ENCODE results near the gene CDK5R1. TPM values are rescaled to one million over a fixed set of nuclear protein-coding genes. Genes with fewer than 3 reads are reported as not detected.

Gene CDK5R1
- total RNA-seq, 6 experiments from 2014 or later = 0.37 to 0.90 (median 0.48) TPM

DNA sequence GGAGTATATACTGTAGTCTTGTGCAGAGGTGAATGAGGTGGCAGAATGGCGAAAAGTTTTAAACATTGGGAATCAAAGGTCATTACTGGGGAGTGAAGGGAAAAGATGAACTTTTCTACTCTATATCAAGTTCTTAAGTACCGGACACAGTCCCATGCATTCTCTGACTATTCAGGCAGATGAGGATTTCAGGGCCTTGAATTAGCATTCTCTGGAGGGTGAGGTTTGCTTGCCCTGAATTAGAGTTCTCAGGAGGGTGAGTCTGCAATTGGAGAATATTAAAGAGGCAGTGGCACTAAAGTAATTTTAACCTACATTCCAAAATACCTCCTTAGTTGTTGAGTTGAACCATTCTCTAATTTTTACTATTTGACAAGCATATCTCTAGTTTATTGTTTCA, 33.4 kb upstream of the CDK5R1 start:
- H3K9me3 ChIP-seq = no peaks in the 10 kb centered on the region
- no peak for ATAC-seq
- H3K27ac ChIP-seq = no peak overlapping the region
- WGBS (ENCODE audit: insufficient coverage, low coverage, low lambda C conversion rate, missing lambda C conversion rate) = 86% methylated on average over 2 of the region's 2 CpGs
- intact Hi-C loops (cut with DNase I) = no loop called here
- H3K4me3 ChIP-seq = no peak overlapping the region
- H3K27me3 ChIP-seq = no peaks in the 10 kb centered on the region
- no peak for TF ChIP-seq POLR2A (IDR thresholded peaks at IDR 0.05)
- TF ChIP-seq, protein P1, sequence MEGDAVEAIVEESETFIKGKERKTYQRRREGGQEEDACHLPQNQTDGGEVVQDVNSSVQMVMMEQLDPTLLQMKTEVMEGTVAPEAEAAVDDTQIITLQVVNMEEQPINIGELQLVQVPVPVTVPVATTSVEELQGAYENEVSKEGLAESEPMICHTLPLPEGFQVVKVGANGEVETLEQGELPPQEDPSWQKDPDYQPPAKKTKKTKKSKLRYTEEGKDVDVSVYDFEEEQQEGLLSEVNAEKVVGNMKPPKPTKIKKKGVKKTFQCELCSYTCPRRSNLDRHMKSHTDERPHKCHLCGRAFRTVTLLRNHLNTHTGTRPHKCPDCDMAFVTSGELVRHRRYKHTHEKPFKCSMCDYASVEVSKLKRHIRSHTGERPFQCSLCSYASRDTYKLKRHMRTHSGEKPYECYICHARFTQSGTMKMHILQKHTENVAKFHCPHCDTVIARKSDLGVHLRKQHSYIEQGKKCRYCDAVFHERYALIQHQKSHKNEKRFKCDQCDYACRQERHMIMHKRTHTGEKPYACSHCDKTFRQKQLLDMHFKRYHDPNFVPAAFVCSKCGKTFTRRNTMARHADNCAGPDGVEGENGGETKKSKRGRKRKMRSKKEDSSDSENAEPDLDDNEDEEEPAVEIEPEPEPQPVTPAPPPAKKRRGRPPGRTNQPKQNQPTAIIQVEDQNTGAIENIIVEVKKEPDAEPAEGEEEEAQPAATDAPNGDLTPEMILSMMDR (IDR thresholded peaks at IDR 0.05) = no peak
- peaks cover 0 to 92% (median 38%) of the 10 kb centered on the region in 4 donors for H3K36me3 ChIP-seq
- H3K4me1 ChIP-seq = no peaks in the 10 kb centered on the region
- DNase-seq = no peak

- peaks cover 0 to 81% (median 31%) of the 10 kb centered on the region in 4 donors for H3K36me3 ChIP-seq
Measured at GRCh38 chr17:32458371-32458770, 28.4 kb upstream of the CDK5R1 start.

GRCh38 chr17:32460054-32460453, 26.7 kb upstream of the CDK5R1 start:
- Histone ChIP-seq H3K27me3 (no peaks in the 10 kb centered on the region), H3K36me3 (peaks cover 4 to 81% (median 34%) of the 10 kb centered on the region in 4 donors), H3K4me3 (no peak overlapping the region), H3K4me1 (peaks cover 0 to 5% (median 0%) of the 10 kb centered on the region in 4 donors), H3K9me3 (no peaks in the 10 kb centered on the region), H3K27ac (no peak overlapping the region)
- WGBS (ENCODE audit: insufficient coverage, low coverage, low lambda C conversion rate, missing lambda C conversion rate) = 87% methylated on average over 2 of the region's 4 CpGs
- no peak for ATAC-seq
- no peak for DNase-seq
- intact Hi-C loops (cut with DNase I) = no loop called here
- TF ChIP-seq, protein P1 (IDR thresholded peaks at IDR 0.05) = no peak
- no peak for TF ChIP-seq POLR2A (IDR thresholded peaks at IDR 0.05)

More at GRCh38 chr17:32458371-32458770, 28.4 kb upstream of the CDK5R1 start:
- no peak for TF ChIP-seq POLR2A (IDR thresholded peaks at IDR 0.05)
- TF ChIP-seq, protein P1 (IDR thresholded peaks at IDR 0.05) = no peak
- Histone ChIP-seq H3K27ac (no peak overlapping the region), H3K4me3 (no peak overlapping the region), H3K9me3 (no peaks in the 10 kb centered on the region), H3K4me1 (peaks cover 0 to 5% (median 0%) of the 10 kb centered on the region in 4 donors), H3K27me3 (no peaks in the 10 kb centered on the region)
- DNase-seq (no peak), ATAC-seq (no peak)
- intact Hi-C loops (cut with DNase I) = no loop called here

DNA sequence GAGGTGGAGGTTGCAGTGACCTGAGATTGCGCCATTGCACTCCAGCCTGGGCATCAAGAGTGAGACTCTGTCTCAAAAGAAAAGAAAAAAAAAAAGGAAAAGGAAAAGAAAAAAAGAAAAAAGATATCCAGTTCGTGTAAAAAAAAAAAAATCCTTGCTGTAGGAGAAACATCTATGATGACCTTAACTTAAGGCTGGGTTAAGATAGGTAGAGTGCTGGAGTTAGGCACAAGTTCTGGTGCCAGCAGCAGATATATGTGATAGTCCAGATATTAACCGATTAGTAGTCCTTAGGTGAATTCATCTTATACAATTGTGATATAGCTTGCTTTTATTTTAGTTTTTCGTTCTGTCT, 25.3 kb upstream of the CDK5R1 start:
- DNase-seq (no peak), ATAC-seq (peak in 3 of 4 donors; percentile 29 to 42 (median 39))
- Histone ChIP-seq H3K9me3 (no peaks in the 10 kb centered on the region), H3K4me1 (peaks cover 0 to 5% (median 0%) of the 10 kb centered on the region in 4 donors), H3K27ac (no peak overlapping the region), H3K27me3 (no peaks in the 10 kb centered on the region), H3K4me3 (no peak overlapping the region), H3K36me3 (peaks cover 4 to 86% (median 34%) of the 10 kb centered on the region in 4 donors)
- no peak for TF ChIP-seq POLR2A (IDR thresholded peaks at IDR 0.05)
- TF ChIP-seq, protein P1 (IDR thresholded peaks at IDR 0.05) = no peak
- intact Hi-C loops (cut with DNase I) = no loop called here
- WGBS (ENCODE audit: insufficient coverage, low coverage, low lambda C conversion rate, missing lambda C conversion rate) = 65% methylated on average over 3 of the region's 4 CpGs
